Measurements from ENCODE around the gene KL.

KL gene

GRCh38 chr13:33040090-33040489, 23.9 kb downstream of the KL start:
- no peak for DNase-seq

- DNase-seq = no peak
Observed at GRCh38 chr13:33045851-33046592, 29.8 kb downstream of the KL start.

- no peak for DNase-seq
Observed at GRCh38 chr13:33050161-33050560, 33.9 kb downstream of the KL start.

GRCh38 chr13:33051632-33052031, 35.4 kb downstream of the KL start:
- no peak for DNase-seq

- peak; percentile 30 for DNase-seq
Observed at GRCh38 chr13:33052506-33053280, 36.5 kb downstream of the KL start.

GRCh38 chr13:33053397-33054066, 37.3 kb downstream of the KL start:
- DNase-seq = no peak

- DNase-seq = peak; percentile 65
Observed at GRCh38 chr13:33057019-33057780, 41.0 kb downstream of the KL start.

GRCh38 chr13:33058776-33059327, 42.6 kb downstream of the KL start:
- DNase-seq = no peak

- DNase-seq = no peak
Observed at GRCh38 chr13:33060815-33061214, 44.6 kb downstream of the KL start.

GRCh38 chr13:33066329-33066728, 50.1 kb downstream of the KL start:
- DNase-seq = no peak

- no peak for DNase-seq
Observed at GRCh38 chr13:33069365-33069764, 53.1 kb downstream of the KL start.

GRCh38 chr13:33070713-33071112, 54.5 kb downstream of the KL start:
- no peak for DNase-seq

GRCh38 chr13:33072282-33072681, 56.1 kb downstream of the KL start:
- DNase-seq = no peak

- DNase-seq = no peak
Observed at GRCh38 chr13:33072759-33073158, 56.5 kb downstream of the KL start.

GRCh38 chr13:33073338-33073737, 57.1 kb downstream of the KL start:
- DNase-seq = no peak

- no peak for DNase-seq
Observed at GRCh38 chr13:33076001-33076992, 60.1 kb downstream of the KL start.

- DNase-seq = peak; percentile 40
Observed at GRCh38 chr13:33078263-33078662, 62.0 kb downstream of the KL start.

GRCh38 chr13:33079960-33080359, 63.7 kb downstream of the KL start:
- DNase-seq = no peak

- DNase-seq = no peak
Observed at GRCh38 chr13:33080972-33081590, 64.9 kb downstream of the KL start.

- DNase-seq = no peak
Observed at GRCh38 chr13:33081666-33082065, 65.4 kb downstream of the KL start.

GRCh38 chr13:33083054-33083453, 66.8 kb downstream of the KL start:
- DNase-seq = no peak
